Glutamatergic neuron (in vitro differentiated cells): ENCODE measurements around the gene RPS6KA2. TPM values are rescaled to one million over a fixed set of nuclear protein-coding genes. Genes with fewer than 3 reads are reported as not detected.

Experiments used
- DNase-seq: peaks from one replicate; pipeline ENCODE4 v3.0.0; 2022
- H3K27ac Mint-ChIP-seq: one replicate; pipeline ENCODE4 v1.8.0; 2020; ENCODE audit warnings: mild to moderate bottlenecking, mixed read lengths, inconsistent platforms; ENCODE audit not compliant: unreplicated experiment
- H3K27me3 Mint-ChIP-seq: one replicate; pipeline ENCODE4 v1.8.0; 2020; ENCODE audit warnings: mild to moderate bottlenecking, moderate library complexity, mixed read lengths, inconsistent platforms; ENCODE audit not compliant: unreplicated experiment
- H3K36me3 Mint-ChIP-seq: one replicate; pipeline ENCODE4 v1.8.0; 2020; ENCODE audit warnings: mild to moderate bottlenecking, mixed read lengths, inconsistent platforms; ENCODE audit not compliant: unreplicated experiment
- H3K4me1 Mint-ChIP-seq: one replicate; pipeline ENCODE4 v1.8.0; 2020; ENCODE audit warnings: mild to moderate bottlenecking, low read depth, mixed read lengths, inconsistent platforms; ENCODE audit not compliant: unreplicated experiment
- H3K4me3 Mint-ChIP-seq: one replicate; pipeline ENCODE4 v1.8.0; 2020; ENCODE audit warnings: mild to moderate bottlenecking, mixed read lengths, inconsistent platforms; ENCODE audit not compliant: unreplicated experiment
- H3K9me3 Mint-ChIP-seq: one replicate; pipeline ENCODE4 v1.8.0; 2020; ENCODE audit warnings: mild to moderate bottlenecking, moderate library complexity, mixed read lengths, inconsistent platforms; ENCODE audit not compliant: unreplicated experiment
- CTCF ChIP-seq: fragments of 200-600 bp; sonication (generic); IDR thresholded peaks from one replicate; pipeline ENCODE4 v1.5.0; 2021; ENCODE audit not compliant: partially characterized antibody, unreplicated experiment
- total RNA-seq: library from RNA; stranded (reverse); fragmentation: NEBNext Ultra II Directional; extraction: Animal tissue kit (Norgen Biotek cat#: 25700); gene quantifications from one replicate; pipeline ENCODE4 v1.2.1, GENCODE V29; 2021; ENCODE audit not compliant: unreplicated experiment

RPS6KA2 gene
- total RNA-seq, 1 donor from 2014 or later: 109 TPM

- no peak overlapping the region for H3K4me3 Mint-ChIP-seq
- H3K36me3 Mint-ChIP-seq: peaks cover 11% of the 10 kb centered on the region
- H3K27me3 Mint-ChIP-seq: peaks cover 19% of the 10 kb centered on the region
- peak overlapping the region; percentile 91 for H3K27ac Mint-ChIP-seq
- no peak for DNase-seq
- H3K9me3 Mint-ChIP-seq: peaks cover 32% of the 10 kb centered on the region
- H3K4me1 Mint-ChIP-seq: peaks cover 72% of the 10 kb centered on the region
- no peak for TF ChIP-seq CTCF
Observed at GRCh38 chr6:166488076-166488685, 138.9 kb downstream of the RPS6KA2 start.

GRCh38 chr6:166487148-166487547 is 139.9 kb downstream of the RPS6KA2 start:
- Mint-ChIP-seq H3K9me3 (peaks cover 32% of the 10 kb centered on the region), H3K36me3 (peaks cover 11% of the 10 kb centered on the region), H3K4me3 (no peak overlapping the region), H3K27me3 (peaks cover 18% of the 10 kb centered on the region), H3K4me1 (peaks cover 73% of the 10 kb centered on the region), H3K27ac (peak overlapping the region; percentile 14)
- DNase-seq: no peak
- no peak for TF ChIP-seq CTCF

GRCh38 chr6:166486536-166486880 is 140.5 kb downstream of the RPS6KA2 start:
- Mint-ChIP-seq H3K9me3 (peaks cover 29% of the 10 kb centered on the region), H3K27me3 (peaks cover 16% of the 10 kb centered on the region), H3K36me3 (peaks cover 11% of the 10 kb centered on the region), H3K27ac (peak overlapping the region; percentile 90), H3K4me3 (no peak overlapping the region), H3K4me1 (peaks cover 67% of the 10 kb centered on the region)
- DNase-seq: peak; percentile 10
- TF ChIP-seq CTCF: no peak

GRCh38 chr6:166485651-166486535 is 141.2 kb downstream of the RPS6KA2 start:
- Mint-ChIP-seq H3K9me3 (peaks cover 27% of the 10 kb centered on the region), H3K27me3 (peaks cover 16% of the 10 kb centered on the region), H3K4me3 (peak overlapping the region; percentile 18), H3K36me3 (peaks cover 11% of the 10 kb centered on the region), H3K27ac (peak overlapping the region; percentile 90), H3K4me1 (peaks cover 60% of the 10 kb centered on the region)
- peak; percentile 16 for DNase-seq
- TF ChIP-seq CTCF: no peak

- Mint-ChIP-seq H3K4me3 (peak overlapping the region; percentile 18), H3K9me3 (peaks cover 19% of the 10 kb centered on the region), H3K4me1 (peaks cover 51% of the 10 kb centered on the region), H3K27ac (peak overlapping the region; percentile 90), H3K36me3 (peaks cover 8% of the 10 kb centered on the region), H3K27me3 (peaks cover 16% of the 10 kb centered on the region)
- DNase-seq: no peak
- no peak for TF ChIP-seq CTCF
Observed at GRCh38 chr6:166484863-166485262, 142.2 kb downstream of the RPS6KA2 start.
